Stimulated activated CD8-positive, alpha-beta memory T cell treated with anti-CD3 and anti-CD28 coated beads, Interleukin-7, amount 100 ng/mL, for 24 hours (primary cell): ENCODE data around the gene STPG2.

Experiments used
- DNase-seq: peaks from one replicate; pipeline ENCODE4 v3.0.0-alpha.2; 2020; ENCODE audit warnings: low read depth

The STPG2 gene

GRCh38 chr4:97812768-97813167, 330.5 kb downstream of the STPG2 start:
- DNase-seq: no peak

GRCh38 chr4:97786306-97786920, 356.9 kb downstream of the STPG2 start:
- no peak for DNase-seq

DNA sequence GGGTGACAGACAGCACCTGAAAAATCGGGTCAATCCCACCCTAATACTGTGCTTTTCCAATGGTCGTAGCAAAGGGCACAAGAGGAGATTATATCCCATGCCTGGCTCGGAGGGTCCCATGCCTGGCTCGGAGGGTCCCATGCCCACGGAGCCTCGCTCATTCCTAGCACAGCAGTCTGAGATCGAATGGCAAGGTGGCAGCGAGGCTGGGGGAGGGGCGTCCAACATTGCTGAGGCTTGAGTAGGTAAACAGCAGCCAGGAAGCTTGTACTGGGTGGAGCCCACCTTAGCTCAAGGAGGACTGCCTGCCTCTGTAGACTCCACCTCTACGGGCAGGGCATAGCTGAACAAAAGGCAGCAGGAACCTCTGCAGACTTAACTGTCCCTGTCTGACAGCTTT, 365.1 kb downstream of the STPG2 start:
- no peak for DNase-seq

- no peak for DNase-seq
Observed at GRCh38 chr4:97774347-97774989, 368.8 kb downstream of the STPG2 start.

DNA sequence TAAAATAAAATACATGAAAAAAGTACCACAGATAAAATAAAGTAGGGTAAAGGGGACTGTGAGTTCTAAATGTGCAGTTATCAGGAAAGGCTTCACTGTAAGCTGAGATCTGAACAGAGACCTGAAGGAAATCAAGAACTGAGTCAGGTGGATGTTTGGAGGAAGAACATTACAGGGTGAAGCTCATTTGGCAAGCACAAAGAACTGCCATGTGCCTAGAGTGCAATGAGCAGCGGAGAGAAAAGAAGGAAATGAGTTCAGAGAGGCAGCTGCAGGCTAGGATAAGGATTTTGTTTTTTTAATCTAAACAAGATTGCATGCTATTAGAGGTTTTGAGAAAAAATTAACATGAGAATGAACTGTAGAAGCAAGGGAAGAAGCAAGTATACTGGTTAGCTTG, 373.1 kb downstream of the STPG2 start:
- no peak for DNase-seq

DNA sequence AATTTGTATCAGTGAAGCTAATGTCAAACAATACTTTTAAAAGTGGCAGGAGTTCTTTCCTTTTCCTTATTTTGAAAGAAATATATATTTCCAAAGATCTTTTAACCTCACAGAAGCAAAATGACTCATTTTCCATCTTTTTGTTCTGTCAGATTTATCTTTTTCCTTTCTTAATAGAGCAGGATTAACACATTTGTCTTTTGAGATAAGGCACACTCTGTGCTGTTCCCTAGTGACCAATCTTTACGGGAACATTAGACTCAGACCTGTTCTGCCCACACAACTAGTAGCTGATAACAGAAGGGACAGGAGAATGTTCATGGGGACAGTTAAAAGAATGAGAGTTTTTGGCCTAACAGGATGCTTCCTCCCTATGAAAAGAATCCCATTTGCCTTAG, 381.2 kb downstream of the STPG2 start:
- no peak for DNase-seq

DNA sequence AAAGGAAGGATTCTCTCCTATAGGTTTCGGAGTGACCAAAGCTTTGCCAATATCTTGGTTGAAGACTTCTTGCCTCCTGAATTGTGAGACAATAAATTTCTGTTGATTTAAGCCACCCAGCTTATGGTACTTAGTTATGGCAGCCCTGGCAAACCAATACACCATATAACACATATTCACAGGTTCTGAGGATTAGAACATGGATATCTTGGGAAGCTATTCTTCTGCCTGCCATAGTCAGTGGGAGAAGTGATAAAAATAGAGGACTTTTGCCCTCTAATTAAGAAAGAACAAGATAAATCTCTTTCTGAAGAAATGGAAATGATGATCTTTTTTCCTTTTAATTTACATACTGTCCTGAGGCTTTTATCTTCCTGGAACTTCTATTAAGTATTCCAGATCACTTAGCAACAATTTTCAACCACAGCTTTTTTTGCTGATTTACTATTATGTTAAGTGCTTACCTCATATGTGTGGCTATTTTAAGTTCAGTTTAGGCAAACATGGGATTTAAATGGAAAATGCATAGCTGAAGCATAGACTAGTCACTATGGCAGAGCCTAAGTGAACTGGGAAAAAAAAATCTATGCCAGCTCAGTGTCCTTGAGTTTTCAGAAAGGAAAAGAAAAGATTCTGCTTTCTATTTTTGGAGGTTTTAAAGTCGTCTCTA, 381.7 kb downstream of the STPG2 start:
- no peak for DNase-seq

GRCh38 chr4:97759785-97760184, 383.5 kb downstream of the STPG2 start:
- DNase-seq: no peak

GRCh38 chr4:97752599-97752998, 390.7 kb downstream of the STPG2 start:
- DNase-seq: no peak

GRCh38 chr4:97747945-97748344, 395.3 kb downstream of the STPG2 start:
- DNase-seq: no peak

- DNase-seq: no peak
Observed at GRCh38 chr4:97720869-97721432, 422.3 kb downstream of the STPG2 start.

DNA sequence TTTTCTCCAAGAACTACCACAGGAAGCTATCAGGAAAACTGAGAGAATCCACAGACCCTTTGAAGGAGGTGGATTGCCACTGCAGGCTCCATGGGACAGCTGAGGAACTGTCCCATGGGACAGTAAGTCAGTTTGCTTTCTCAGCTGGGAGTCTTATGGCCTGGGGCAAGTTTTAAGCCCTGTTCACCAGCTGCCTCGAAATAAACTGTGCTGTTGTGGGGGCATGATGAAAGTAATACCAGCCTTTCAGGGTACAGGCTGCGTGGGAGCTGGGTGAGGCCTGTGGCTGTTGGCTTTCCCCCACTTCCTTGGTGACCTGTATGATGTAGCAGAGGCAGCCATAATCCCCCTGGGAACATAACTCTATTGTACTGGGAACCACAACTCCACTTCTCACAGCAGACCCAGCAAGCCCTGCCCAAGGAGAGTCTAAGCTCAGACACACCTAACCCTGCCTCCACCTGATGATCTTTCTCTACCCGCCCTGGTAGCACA, 452.1 kb downstream of the STPG2 start:
- no peak for DNase-seq

- DNase-seq: no peak
Observed at GRCh38 chr4:97670703-97671269, 472.5 kb downstream of the STPG2 start.

- DNase-seq: no peak
Observed at GRCh38 chr4:97665553-97665952, 477.7 kb downstream of the STPG2 start.

DNA sequence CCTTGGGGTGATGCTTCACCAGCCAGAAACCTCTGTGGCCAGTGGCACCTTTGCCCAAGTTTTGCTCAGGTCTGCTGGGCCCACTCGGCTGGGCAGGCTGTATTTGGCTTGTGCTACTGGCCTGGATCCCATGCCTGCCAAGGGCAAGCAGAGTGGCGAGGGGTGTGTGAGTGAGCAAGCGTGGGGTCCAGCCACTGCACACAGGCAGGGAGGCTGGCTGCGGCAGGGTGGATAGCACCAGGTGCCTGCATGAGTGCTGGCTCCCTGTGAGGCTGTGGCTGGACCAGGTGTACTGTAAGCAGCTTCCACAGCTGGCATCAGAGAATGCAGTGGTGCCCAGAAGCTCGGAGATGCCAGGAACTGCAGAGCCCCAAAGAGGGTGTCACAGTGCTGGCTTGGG, 478.5 kb downstream of the STPG2 start:
- no peak for DNase-seq

DNA sequence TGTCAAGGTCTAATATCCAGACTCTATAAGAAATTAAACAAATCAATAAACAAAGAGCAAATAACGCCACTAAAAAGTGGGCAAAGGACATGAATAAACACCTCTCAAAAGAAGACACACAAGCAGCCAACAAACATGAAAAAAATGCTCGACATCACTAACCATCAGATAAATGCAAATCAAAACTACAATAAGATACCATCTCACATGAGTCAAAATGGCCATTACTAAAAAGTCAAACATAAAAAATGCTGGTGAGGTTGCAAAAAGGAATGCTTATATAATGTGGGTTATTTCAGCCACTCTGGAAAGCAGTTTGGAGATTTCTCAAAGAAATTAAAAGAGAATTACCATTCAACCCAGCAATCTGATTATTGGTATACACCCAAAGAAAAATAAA, 481.1 kb downstream of the STPG2 start:
- DNase-seq: no peak

- no peak for DNase-seq
Observed at GRCh38 chr4:97656044-97656720, 487.1 kb downstream of the STPG2 start.

GRCh38 chr4:97653701-97654100, 489.6 kb downstream of the STPG2 start:
- DNase-seq: no peak

DNA sequence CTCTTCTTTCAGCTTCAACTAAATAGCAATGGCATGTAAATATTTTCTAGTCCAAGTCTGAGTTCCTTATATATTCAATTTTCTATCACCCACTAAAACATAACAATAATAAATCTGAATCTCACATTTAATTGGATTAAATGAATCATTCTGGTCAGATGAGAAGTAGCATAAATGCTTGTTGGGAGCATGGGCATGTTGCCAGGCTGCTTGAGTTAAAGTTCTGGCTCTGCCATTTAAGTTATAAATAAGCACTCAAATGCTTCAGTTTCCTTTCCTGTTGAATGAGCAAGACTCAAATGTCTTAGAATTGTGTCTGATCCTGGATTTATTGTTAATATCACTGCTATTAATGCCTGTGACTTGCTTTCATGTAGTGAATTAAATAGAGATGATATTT, 496.3 kb downstream of the STPG2 start:
- no peak for DNase-seq

GRCh38 chr4:97645071-97645821, 498.0 kb downstream of the STPG2 start:
- no peak for DNase-seq

DNA sequence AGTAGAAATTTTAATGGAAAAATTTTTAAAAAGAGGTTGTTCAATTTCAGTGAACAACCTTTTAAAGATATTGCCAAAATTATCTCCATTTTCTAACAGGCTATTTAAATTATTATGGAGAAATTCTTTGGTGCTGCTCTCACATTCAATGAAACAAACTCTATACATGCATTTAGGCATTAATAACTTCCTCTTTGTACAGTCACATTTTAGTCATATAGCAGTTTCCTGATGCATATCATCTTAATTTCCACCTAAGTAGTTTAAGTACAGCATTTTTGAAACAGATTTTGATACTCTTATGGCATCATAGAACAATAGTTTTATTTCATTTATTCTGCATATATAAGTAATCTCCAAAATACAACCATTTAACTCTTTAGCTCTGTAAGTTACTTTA, 500.1 kb downstream of the STPG2 start:
- DNase-seq: no peak
